SK-N-SH (cell line): ENCODE data around the gene TRPC4. TPM values are rescaled to one million over a fixed set of nuclear protein-coding genes. Genes with fewer than 3 reads are reported as not detected.

Source experiments
- CTCF ChIA-PET: fragments of 300-600, 350-600 bp; formaldehyde crosslinking; extraction: SDS; loops from one replicate; lab custom pipeline; 2021; lab: Yijun Ruan, JAX
- POLR2A ChIA-PET: fragments of 350-600 bp; sonication (Branson Sonifier 250); formaldehyde crosslinking; extraction: SDS; loops from one replicate; lab custom pipeline; 2020; ENCODE audit warnings: antibody characterized with exemption, inconsistent platforms; lab: Yijun Ruan, JAX
- DNase-seq: peaks from one replicate; pipeline ENCODE4 v3.0.0; 2012
- H2AFZ ChIP-seq: fragments of 200-600 bp; sonication (generic); 2 replicates; pipeline ENCODE4 v1.8.1; 2016; ENCODE audit warnings: antibody characterized with exemption, mild to moderate bottlenecking, low read depth
- H3F3A ChIP-seq: fragments of 200-600 bp; sonication (generic); replicated peaks from 2 replicates; pipeline ENCODE3; 2016; ENCODE audit warnings: antibody characterized with exemption, mild to moderate bottlenecking; ENCODE audit not compliant: insufficient read depth
- H3K27ac ChIP-seq, 2 experiments: fragments of 200-500 bp in 1 of 2; fragments of 200-600 bp in 1 of 2; sonication (Bioruptor generic) in 1 of 2; sonication (generic), shearing (Covaris generic) in 1 of 2; 2 replicates each; pipeline versions ENCODE4 v1.5.1 to v1.6.1; 2014 to 2016; ENCODE audit warnings: low read depth in 2 of 2, inconsistent platforms in 1 of 2, low read length in 1 of 2, mild to moderate bottlenecking in 1 of 2, mixed read lengths in 1 of 2
- H3K27me3 ChIP-seq: fragments of 200-600 bp; sonication (generic), shearing (Covaris generic); 2 replicates; pipeline ENCODE4 v1.6.1; 2016; ENCODE audit warnings: mixed run types; ENCODE audit not compliant: insufficient read depth
- H3K36me3 ChIP-seq, 2 experiments: fragments of 200-500 bp in 1 of 2; fragments of 200-600 bp in 1 of 2; sonication (Bioruptor generic) in 1 of 2; sonication (generic) in 1 of 2; replicated peaks in 1 of 2; 2 replicates each; pipeline versions ENCODE3 to v1.5.1; 2014 to 2016; ENCODE audit warnings: low read length in 1 of 2, mild to moderate bottlenecking in 1 of 2; ENCODE audit not compliant: insufficient read depth in 2 of 2, control insufficient read depth in 1 of 2
- H3K4me1 ChIP-seq, 2 experiments: fragments of 200-500 bp in 1 of 2; fragments of 200-600 bp in 1 of 2; sonication (Bioruptor generic) in 1 of 2; sonication (generic), shearing (Covaris generic) in 1 of 2; 2 replicates each; pipeline versions ENCODE4 v1.5.1 to v1.6.1; 2014 to 2016; ENCODE audit warnings: low read depth in 1 of 2, low read length in 1 of 2, mixed run types in 1 of 2; ENCODE audit not compliant: insufficient read depth in 2 of 2, control insufficient read depth in 1 of 2
- H3K4me2 ChIP-seq: fragments of 200-600 bp; sonication (generic), shearing (Covaris generic); 2 replicates; pipeline ENCODE4 v1.6.1; 2017; ENCODE audit warnings: mixed run types
- H3K4me3 ChIP-seq, 2 experiments: fragments of 200-500 bp in 1 of 2; fragments of 200-600 bp in 1 of 2; sonication (Bioruptor generic) in 1 of 2; sonication (generic), shearing (Covaris generic) in 1 of 2; 2 replicates each; pipeline versions ENCODE4 v1.5.1 to v1.8.1; 2014 to 2016; ENCODE audit warnings: low read depth in 2 of 2, inconsistent platforms in 1 of 2, low read length in 1 of 2, mild to moderate bottlenecking in 1 of 2, mixed read lengths in 1 of 2, moderate library complexity in 1 of 2
- H3K79me2 ChIP-seq: fragments of 200-600 bp; sonication (generic); 2 replicates; pipeline ENCODE4 v1.8.1; 2017; ENCODE audit warnings: mild to moderate bottlenecking; ENCODE audit not compliant: insufficient read depth
- H3K9ac ChIP-seq: fragments of 200-600 bp; sonication (generic); 2 replicates; pipeline ENCODE4 v1.6.1; 2017; ENCODE audit warnings: mixed run types
- H3K9me2 ChIP-seq: fragments of 200-600 bp; sonication (generic); 2 replicates; pipeline ENCODE4 v1.6.1; 2017; ENCODE audit warnings: mixed run types
- H3K9me3 ChIP-seq: fragments of 200-600 bp; sonication (generic); 2 replicates; pipeline ENCODE4 v1.6.1; 2017; ENCODE audit warnings: mixed run types, mild to moderate bottlenecking, moderate library complexity
- H4K20me1 ChIP-seq: fragments of 200-600 bp; sonication (generic); 2 replicates; pipeline ENCODE4 v1.6.1; 2017; ENCODE audit warnings: mild to moderate bottlenecking, mixed run types; ENCODE audit not compliant: insufficient read depth
- CHD2 ChIP-seq: fragments of 150-350 bp; IDR thresholded peaks from 2 replicates; pipeline ENCODE4 v1.6.1; 2018; ENCODE audit warnings: low read length; ENCODE audit not compliant: partially characterized antibody
- ELF1 ChIP-seq: IDR thresholded peaks from 2 replicates; pipeline ENCODE4 v1.4.0; 2012
- EP300 ChIP-seq, 2 experiments: IDR thresholded peaks; 2 replicates each; pipeline versions ENCODE4 v1.4.0 to v1.6.1; 2012; ENCODE audit warnings: borderline replicate concordance in 1 of 2, low read depth in 1 of 2, low read length in 1 of 2
- FOSL2 ChIP-seq: IDR thresholded peaks from 2 replicates; pipeline ENCODE4 v1.4.0; 2012; ENCODE audit warnings: low read depth, mild to moderate bottlenecking, moderate library complexity, borderline replicate concordance
- FOXJ3 ChIP-seq: sonication (generic); formaldehyde crosslinking; IDR thresholded peaks from 2 replicates; pipeline ENCODE4 v1.5.1; 2020; ENCODE audit warnings: mild to moderate bottlenecking, missing genetic modification reagents
- JUND ChIP-seq: IDR thresholded peaks from 2 replicates; pipeline ENCODE4 v1.4.0; 2012
- MEF2A ChIP-seq: IDR thresholded peaks from 2 replicates; pipeline ENCODE4 v1.4.0; 2012; ENCODE audit warnings: low read depth, borderline replicate concordance
- NFIC ChIP-seq: IDR thresholded peaks from 2 replicates; pipeline ENCODE4 v1.4.0; 2012; ENCODE audit warnings: borderline replicate concordance
- NRF1 ChIP-seq: IDR thresholded peaks from 2 replicates; pipeline ENCODE4 v1.6.1; 2012; ENCODE audit warnings: low read depth, mild to moderate bottlenecking, low read length
- RAD21 ChIP-seq: IDR thresholded peaks from 2 replicates; pipeline ENCODE4 v1.6.1; 2012; ENCODE audit warnings: mild to moderate bottlenecking, low read length
- RCOR1 ChIP-seq: fragments of 150-350 bp; IDR thresholded peaks from 2 replicates; pipeline ENCODE4 v1.6.1; 2017; ENCODE audit warnings: antibody characterized with exemption, low read length
- SIN3A ChIP-seq: IDR thresholded peaks from 2 replicates; pipeline ENCODE4 v1.6.1; 2012; ENCODE audit warnings: low read depth, mild to moderate bottlenecking, low read length, moderate library complexity, borderline replicate concordance
- SMC3 ChIP-seq: IDR thresholded peaks from 2 replicates; pipeline ENCODE4 v1.6.1; 2012; ENCODE audit warnings: low read depth, low read length, improper control_type of control experiment
- TCF12 ChIP-seq: IDR thresholded peaks from 2 replicates; pipeline ENCODE4 v1.4.0; 2012
- YY1 ChIP-seq: IDR thresholded peaks from 2 replicates; pipeline ENCODE4 v1.4.0; 2012; ENCODE audit warnings: low read depth, mild to moderate bottlenecking
- WGBS: methylation state at CpG from one replicate; pipeline ENCODE4 v1.1.6; 2017; ENCODE audit warnings: low lambda C conversion rate; 5-methylcytosine and 5-hydroxymethylcytosine counted together
- polyA plus RNA-seq, 3 experiments: library from polyadenylated mRNA; depleted of rRNA; stranded (reverse); fragments of >200 nt; gene quantifications; 2 replicates each; pipeline ENCODE4 v1.2.3, GENCODE V29; 2012
- TF ChIP-seq, protein P1 (sequence below): IDR thresholded peaks from 2 replicates; pipeline ENCODE4; 2012
- TF ChIP-seq, protein P2 (sequence below): fragments of 150-350 bp; IDR thresholded peaks from 2 replicates; pipeline ENCODE4 v1.6.1; 2017; ENCODE audit warnings: antibody characterized with exemption, low read length, low read depth, borderline replicate concordance
- TF ChIP-seq, protein P3 (sequence below): IDR thresholded peaks from 2 replicates; pipeline ENCODE4 v1.4.0; 2012; ENCODE audit warnings: low read depth, borderline replicate concordance
- TF ChIP-seq, protein P4 (sequence below): fragments of 150-350 bp; IDR thresholded peaks from 2 replicates; pipeline ENCODE4 v1.6.1; 2016; ENCODE audit warnings: mild to moderate bottlenecking, low read depth, low read length

The TRPC4 gene
- polyA plus RNA-seq, 1 of the 3 experiments (the other 2 are of a cell fraction), result not detected

DNA sequence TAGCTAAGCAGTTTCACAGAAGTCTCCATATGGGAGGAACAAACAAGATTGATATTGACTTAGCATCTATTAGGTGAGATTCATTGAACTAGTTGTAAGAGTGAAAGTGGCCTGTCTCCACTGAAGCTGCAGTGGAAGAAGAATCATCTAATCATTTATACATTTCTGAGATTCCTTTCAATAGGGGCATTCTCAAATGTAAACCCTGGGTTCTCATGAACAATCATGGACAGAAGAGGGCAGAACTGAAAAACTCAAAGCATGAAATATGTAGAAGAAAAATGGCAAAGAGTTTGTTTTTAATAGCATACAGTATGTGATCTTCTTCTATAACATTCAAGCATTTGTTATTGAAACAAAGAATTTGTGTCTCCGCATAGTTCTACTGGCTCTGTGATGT lies 253.4 kb downstream of the TRPC4 start:
- Histone ChIP-seq H3K27me3 (no peaks in the 10 kb centered on the region), H2AFZ (no peak overlapping the region), H4K20me1 (no peaks in the 10 kb centered on the region), H3K27ac (peak overlapping the region in 1 of 2 experiments; percentile 76; a peak in 3 of 4 replicates), H3K4me2 (no peak overlapping the region), H3K36me3 (no peaks in the 10 kb centered on the region), H3F3A (peaks cover 20% of the 10 kb centered on the region), H3K9me3 (no peaks in the 10 kb centered on the region), H3K4me3 (no peak overlapping the region), H3K9ac (no peak overlapping the region), H3K9me2 (no peaks in the 10 kb centered on the region), H3K4me1 (peaks cover 0 to 17% of the 10 kb centered on the region in 2 experiments; a peak in 2 of 4 replicates), H3K79me2 (no peaks in the 10 kb centered on the region)
- 88% methylated on average over 1 of the region's 1 CpG for WGBS
- CTCF ChIA-PET, result interaction anchor here (0.7 kb wide), 1 partner anchor 1196 kb away, joined by 3 read pairs; no protein-coding TSS in a partner anchor
- POLR2A ChIA-PET, result no interaction called here
- no peak for DNase-seq
- no peak for TF ChIP-seq SMC3
- TF ChIP-seq, protein P1, sequence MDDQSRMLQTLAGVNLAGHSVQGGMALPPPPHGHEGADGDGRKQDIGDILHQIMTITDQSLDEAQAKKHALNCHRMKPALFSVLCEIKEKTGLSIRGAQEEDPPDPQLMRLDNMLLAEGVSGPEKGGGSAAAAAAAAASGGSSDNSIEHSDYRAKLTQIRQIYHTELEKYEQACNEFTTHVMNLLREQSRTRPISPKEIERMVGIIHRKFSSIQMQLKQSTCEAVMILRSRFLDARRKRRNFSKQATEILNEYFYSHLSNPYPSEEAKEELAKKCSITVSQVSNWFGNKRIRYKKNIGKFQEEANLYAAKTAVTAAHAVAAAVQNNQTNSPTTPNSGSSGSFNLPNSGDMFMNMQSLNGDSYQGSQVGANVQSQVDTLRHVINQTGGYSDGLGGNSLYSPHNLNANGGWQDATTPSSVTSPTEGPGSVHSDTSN, result no peak
- no peak for TF ChIP-seq CHD2
- TF ChIP-seq JUND, result no peak
- TF ChIP-seq NFIC, result no peak
- TF ChIP-seq RCOR1, result no peak
- TF ChIP-seq, protein P2, sequence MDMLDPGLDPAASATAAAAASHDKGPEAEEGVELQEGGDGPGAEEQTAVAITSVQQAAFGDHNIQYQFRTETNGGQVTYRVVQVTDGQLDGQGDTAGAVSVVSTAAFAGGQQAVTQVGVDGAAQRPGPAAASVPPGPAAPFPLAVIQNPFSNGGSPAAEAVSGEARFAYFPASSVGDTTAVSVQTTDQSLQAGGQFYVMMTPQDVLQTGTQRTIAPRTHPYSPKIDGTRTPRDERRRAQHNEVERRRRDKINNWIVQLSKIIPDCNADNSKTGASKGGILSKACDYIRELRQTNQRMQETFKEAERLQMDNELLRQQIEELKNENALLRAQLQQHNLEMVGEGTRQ, result no peak
- TF ChIP-seq RAD21, result no peak
- TF ChIP-seq MEF2A, result no peak
- TF ChIP-seq FOSL2, result no peak
- TF ChIP-seq, protein P3, sequence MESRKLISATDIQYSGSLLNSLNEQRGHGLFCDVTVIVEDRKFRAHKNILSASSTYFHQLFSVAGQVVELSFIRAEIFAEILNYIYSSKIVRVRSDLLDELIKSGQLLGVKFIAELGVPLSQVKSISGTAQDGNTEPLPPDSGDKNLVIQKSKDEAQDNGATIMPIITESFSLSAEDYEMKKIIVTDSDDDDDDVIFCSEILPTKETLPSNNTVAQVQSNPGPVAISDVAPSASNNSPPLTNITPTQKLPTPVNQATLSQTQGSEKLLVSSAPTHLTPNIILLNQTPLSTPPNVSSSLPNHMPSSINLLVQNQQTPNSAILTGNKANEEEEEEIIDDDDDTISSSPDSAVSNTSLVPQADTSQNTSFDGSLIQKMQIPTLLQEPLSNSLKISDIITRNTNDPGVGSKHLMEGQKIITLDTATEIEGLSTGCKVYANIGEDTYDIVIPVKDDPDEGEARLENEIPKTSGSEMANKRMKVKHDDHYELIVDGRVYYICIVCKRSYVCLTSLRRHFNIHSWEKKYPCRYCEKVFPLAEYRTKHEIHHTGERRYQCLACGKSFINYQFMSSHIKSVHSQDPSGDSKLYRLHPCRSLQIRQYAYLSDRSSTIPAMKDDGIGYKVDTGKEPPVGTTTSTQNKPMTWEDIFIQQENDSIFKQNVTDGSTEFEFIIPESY, result no peak
- TF ChIP-seq SIN3A, result no peak
- no peak for TF ChIP-seq FOXJ3

DNA sequence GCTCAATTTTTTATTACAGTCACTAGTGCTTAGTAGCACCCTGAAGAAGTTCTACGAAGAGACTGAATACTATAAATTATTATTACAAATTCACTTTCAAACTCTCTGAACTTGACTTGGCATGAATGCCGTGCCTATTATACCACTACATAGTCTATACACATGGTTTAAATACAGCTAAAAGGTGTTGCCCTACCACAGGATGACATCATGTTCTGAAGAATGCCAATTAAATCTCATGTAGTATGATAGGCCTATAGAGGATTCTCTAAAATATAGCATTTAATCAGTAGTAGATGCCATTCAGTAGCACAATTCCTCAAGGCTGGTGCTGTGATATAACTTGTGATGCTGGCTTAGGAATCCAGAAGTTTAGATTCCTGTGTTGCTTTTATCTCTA lies 254.3 kb downstream of the TRPC4 start:
- H3K27ac ChIP-seq, result peak overlapping the region in 1 of 2 experiments; percentile 76; a peak in 1 of 4 replicates
- 12% methylated on average over 2 of the region's 2 CpGs for WGBS

More for the DNA sequence above, 254.3 kb downstream of the TRPC4 start:
- no peak for DNase-seq
- CTCF ChIA-PET, result interaction anchor here (0.7 kb wide), 1 partner anchor 1195 kb away, joined by 3 read pairs; no protein-coding TSS in a partner anchor
- Histone ChIP-seq H3K9me2 (no peaks in the 10 kb centered on the region), H3F3A (peaks cover 17% of the 10 kb centered on the region), H2AFZ (no peak overlapping the region), H3K9ac (no peak overlapping the region), H3K27me3 (no peaks in the 10 kb centered on the region; the same call in 1 of the 2 replicates), H3K4me2 (no peak overlapping the region), H3K4me3 (no peak overlapping the region), H3K79me2 (no peaks in the 10 kb centered on the region), H3K36me3 (no peaks in the 10 kb centered on the region), H4K20me1 (no peaks in the 10 kb centered on the region), H3K9me3 (no peaks in the 10 kb centered on the region), H3K4me1 (peaks cover 0 to 17% of the 10 kb centered on the region in 2 experiments; a peak in 2 of 4 replicates)
- POLR2A ChIA-PET, result no interaction called here
- TF ChIP-seq TCF12 (no peak), SMC3 (no peak), ELF1 (no peak), NRF1 (no peak), YY1 (no peak), EP300 (IDR thresholded peaks at IDR 0.05; ENCODE audit: borderline replicate concordance in 1 of 2, low read depth in 1 of 2, low read length in 1 of 2) (no peak)
- TF ChIP-seq, protein P2, result no peak
- TF ChIP-seq, protein P4, sequence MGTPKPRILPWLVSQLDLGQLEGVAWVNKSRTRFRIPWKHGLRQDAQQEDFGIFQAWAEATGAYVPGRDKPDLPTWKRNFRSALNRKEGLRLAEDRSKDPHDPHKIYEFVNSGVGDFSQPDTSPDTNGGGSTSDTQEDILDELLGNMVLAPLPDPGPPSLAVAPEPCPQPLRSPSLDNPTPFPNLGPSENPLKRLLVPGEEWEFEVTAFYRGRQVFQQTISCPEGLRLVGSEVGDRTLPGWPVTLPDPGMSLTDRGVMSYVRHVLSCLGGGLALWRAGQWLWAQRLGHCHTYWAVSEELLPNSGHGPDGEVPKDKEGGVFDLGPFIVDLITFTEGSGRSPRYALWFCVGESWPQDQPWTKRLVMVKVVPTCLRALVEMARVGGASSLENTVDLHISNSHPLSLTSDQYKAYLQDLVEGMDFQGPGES, result no peak
